Esophagus muscularis mucosa (tissue), 3 donors: ENCODE data around the gene PDGFD.

ENCODE experiments used
- CTCF ChIP-seq, 3 experiments: fragments of 200-600 bp in 2 of 3; fragments of 450-650 bp in 1 of 3; sonication (generic) in 2 of 3; IDR thresholded peaks; one replicate each; pipeline ENCODE4 v1.5.1; 2017 to 2019; ENCODE audit warnings: antibody characterized with exemption in 3 of 3, mild to moderate bottlenecking in 2 of 3, moderate library complexity in 1 of 3
- POLR2AphosphoS5 ChIP-seq, 2 donors: sonication (generic); formaldehyde crosslinking; IDR thresholded peaks; one replicate each; pipeline ENCODE4 v1.6.1; 2017; ENCODE audit warnings: antibody characterized with exemption in 2 of 2

- no peak for TF ChIP-seq CTCF (IDR thresholded peaks at IDR 0.05)
- peak in 1 of 2 donors; percentile 55 for TF ChIP-seq POLR2AphosphoS5 (IDR thresholded peaks at IDR 0.05)
Measured at GRCh38 chr11:104061853-104062521, 102.0 kb downstream of the PDGFD start.
